Transverse colon (tissue), 4 donors: ENCODE measurements around the gene PDE7B. TPM values are rescaled to one million over a fixed set of nuclear protein-coding genes. Genes with fewer than 3 reads are reported as not detected.

Source experiments
- DNase-seq: peaks from one replicate; pipeline ENCODE4 v3.0.0-alpha.2; 2019
- H3K27ac ChIP-seq, 4 donors: fragments of 200-600 bp; sonication (generic); 2 replicates each; pipeline ENCODE4 v1.5.1; 2016 to 2018; ENCODE audit warnings: inconsistent platforms in 4 of 4
- H3K27me3 ChIP-seq: fragments of 200-600 bp; sonication (generic); 2 replicates; pipeline ENCODE4 v1.5.1; 2017; ENCODE audit warnings: inconsistent platforms
- H3K36me3 ChIP-seq, 4 donors: fragments of 200-600 bp; sonication (generic); 2 replicates each; pipeline ENCODE4 v1.5.1; 2017 to 2019; ENCODE audit warnings: inconsistent platforms in 4 of 4
- H3K4me1 ChIP-seq, 4 donors: fragments of 200-600 bp; sonication (generic); 2 replicates each; pipeline ENCODE4 v1.5.1; 2017 to 2020; ENCODE audit warnings: inconsistent platforms in 4 of 4
- H3K4me3 ChIP-seq, 4 donors: fragments of 200-600 bp; sonication (generic); 1 replicate in 1 of 4; 2 replicates in 3 of 4; pipeline versions ENCODE4 v1.5.1 to v1.6.1; 2017 to 2019; ENCODE audit warnings: inconsistent platforms in 4 of 4
- H3K9me3 ChIP-seq, 2 donors: fragments of 200-600 bp; sonication (generic); 2 replicates each; pipeline ENCODE4 v1.5.1; 2017 to 2019; ENCODE audit warnings: inconsistent platforms in 2 of 2
- EP300 ChIP-seq: sonication (generic); formaldehyde crosslinking; IDR thresholded peaks from one replicate; pipeline ENCODE4 v1.6.1; 2017; ENCODE audit warnings: antibody characterized with exemption, low read depth
- POLR2A ChIP-seq: fragments of 450-650 bp; IDR thresholded peaks from one replicate; pipeline ENCODE4 v1.6.1; 2016; ENCODE audit warnings: antibody characterized with exemption, mild to moderate bottlenecking, moderate library complexity
- POLR2AphosphoS5 ChIP-seq, 3 donors: sonication (generic); formaldehyde crosslinking; IDR thresholded peaks; one replicate each; pipeline ENCODE4 v1.6.1; 2016; ENCODE audit warnings: antibody characterized with exemption in 3 of 3
- WGBS, 2 donors: methylation state at CpG; one replicate each; pipeline ENCODE4 v1.1.5; 2018; ENCODE audit warnings: low coverage in 1 of 2; 5-methylcytosine and 5-hydroxymethylcytosine counted together
- in situ Hi-C, 4 donors: fragments of 200-750 bp; cut with MboI; loops; one replicate each; pipeline versions ENCODE4 v1.15.0 to v1.15.1; 2017; ENCODE audit warnings: low sequenced_read_pairs in 3 of 4, low pct_ligation_motif_present in 1 of 4, low pct_unique_long_range_greater_than_20kb in 1 of 4
- intact Hi-C: fragments of 100-400 bp; cut with DNase I; formaldehyde crosslinking; loops from one replicate; pipeline ENCODE4 v1.15.1; 2023; ENCODE audit warnings: low total_unique reads
- total RNA-seq, 4 donors: library from RNA; depleted of rRNA; stranded (reverse); fragments of >200 nt; gene quantifications; one replicate each; pipeline ENCODE4 v1.1.0, GENCODE V29; 2016
- TF ChIP-seq, protein P1 (sequence below), 5 experiments: fragments of 200-600 bp in 3 of 5; fragments of 450-650 bp in 2 of 5; sonication (generic) in 3 of 5; IDR thresholded peaks; 1 replicate in 2 of 5; 2 replicates in 3 of 5; pipeline ENCODE4 v1.5.1; 2016 to 2017; ENCODE audit warnings: antibody characterized with exemption in 5 of 5, inconsistent platforms in 3 of 5, mild to moderate bottlenecking in 2 of 5, moderate library complexity in 1 of 5

PDE7B gene
- total RNA-seq, 4 donors from 2014 or later, result 0.40 to 2.2 (median 1.4) TPM

- no peaks in the 10 kb centered on the region for H3K36me3 ChIP-seq
- H3K27me3 ChIP-seq, result no peaks in the 10 kb centered on the region
- 71 to 79% methylated on average over 2 to 4 of the region's 4 CpGs for WGBS, 2 donors
- intact Hi-C loops (no loop called here), in situ Hi-C loops (no loop called here)
- H3K9me3 ChIP-seq, result no peaks in the 10 kb centered on the region
- TF ChIP-seq, protein P1, sequence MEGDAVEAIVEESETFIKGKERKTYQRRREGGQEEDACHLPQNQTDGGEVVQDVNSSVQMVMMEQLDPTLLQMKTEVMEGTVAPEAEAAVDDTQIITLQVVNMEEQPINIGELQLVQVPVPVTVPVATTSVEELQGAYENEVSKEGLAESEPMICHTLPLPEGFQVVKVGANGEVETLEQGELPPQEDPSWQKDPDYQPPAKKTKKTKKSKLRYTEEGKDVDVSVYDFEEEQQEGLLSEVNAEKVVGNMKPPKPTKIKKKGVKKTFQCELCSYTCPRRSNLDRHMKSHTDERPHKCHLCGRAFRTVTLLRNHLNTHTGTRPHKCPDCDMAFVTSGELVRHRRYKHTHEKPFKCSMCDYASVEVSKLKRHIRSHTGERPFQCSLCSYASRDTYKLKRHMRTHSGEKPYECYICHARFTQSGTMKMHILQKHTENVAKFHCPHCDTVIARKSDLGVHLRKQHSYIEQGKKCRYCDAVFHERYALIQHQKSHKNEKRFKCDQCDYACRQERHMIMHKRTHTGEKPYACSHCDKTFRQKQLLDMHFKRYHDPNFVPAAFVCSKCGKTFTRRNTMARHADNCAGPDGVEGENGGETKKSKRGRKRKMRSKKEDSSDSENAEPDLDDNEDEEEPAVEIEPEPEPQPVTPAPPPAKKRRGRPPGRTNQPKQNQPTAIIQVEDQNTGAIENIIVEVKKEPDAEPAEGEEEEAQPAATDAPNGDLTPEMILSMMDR (IDR thresholded peaks at IDR 0.05), result no peak
- TF ChIP-seq EP300 (no peak), POLR2A (no peak), POLR2AphosphoS5 (IDR thresholded peaks at IDR 0.05) (no peak)
- DNase-seq, result no peak
- no peaks in the 10 kb centered on the region for H3K4me1 ChIP-seq
- H3K4me3 ChIP-seq, result no peak overlapping the region
- no peak overlapping the region for H3K27ac ChIP-seq
These were observed 139.5 kb downstream of the PDE7B start for GRCh38 chr6:135990855-135991464.

GRCh38 chr6:135992739-135993138 lies 141.2 kb downstream of the PDE7B start:
- DNase-seq, result no peak
- TF ChIP-seq, protein P1 (IDR thresholded peaks at IDR 0.05), result no peak
- no peak for TF ChIP-seq POLR2AphosphoS5 (IDR thresholded peaks at IDR 0.05)
- no peak for TF ChIP-seq EP300
- TF ChIP-seq POLR2A, result no peak
- Histone ChIP-seq H3K9me3 (no peaks in the 10 kb centered on the region), H3K4me3 (no peak overlapping the region), H3K27me3 (no peaks in the 10 kb centered on the region), H3K27ac (no peak overlapping the region), H3K36me3 (no peaks in the 10 kb centered on the region), H3K4me1 (no peaks in the 10 kb centered on the region)
- 65 to 82% methylated on average over 2 of the region's 2 CpGs for WGBS, 2 donors
- in situ Hi-C loops, result no loop called here
- intact Hi-C loops, result no loop called here

GRCh38 chr6:135993361-135993760 lies 141.9 kb downstream of the PDE7B start:
- TF ChIP-seq, protein P1 (IDR thresholded peaks at IDR 0.05), result no peak
- TF ChIP-seq POLR2A, result no peak
- TF ChIP-seq EP300, result no peak
- no peak for TF ChIP-seq POLR2AphosphoS5 (IDR thresholded peaks at IDR 0.05)
- Histone ChIP-seq H3K9me3 (no peaks in the 10 kb centered on the region), H3K27me3 (no peaks in the 10 kb centered on the region), H3K36me3 (no peaks in the 10 kb centered on the region), H3K27ac (no peak overlapping the region), H3K4me3 (no peak overlapping the region), H3K4me1 (no peaks in the 10 kb centered on the region)
- WGBS, 2 donors, result 67 to 74% methylated on average over 1 to 3 of the region's 3 CpGs
- in situ Hi-C loops (no loop called here), intact Hi-C loops (no loop called here)
- no peak for DNase-seq

- no peaks in the 10 kb centered on the region for H3K9me3 ChIP-seq
- no peaks in the 10 kb centered on the region for H3K27me3 ChIP-seq
- H3K27ac ChIP-seq, result no peak overlapping the region
- no peaks in the 10 kb centered on the region for H3K4me1 ChIP-seq
- H3K4me3 ChIP-seq, result no peak overlapping the region
- 73 to 77% methylated on average over 4 to 5 of the region's 5 CpGs for WGBS, 2 donors
- no peaks in the 10 kb centered on the region for H3K36me3 ChIP-seq
- in situ Hi-C loops, result no loop called here
- TF ChIP-seq POLR2A, result no peak
- TF ChIP-seq, protein P1 (IDR thresholded peaks at IDR 0.05), result no peak
- no peak for TF ChIP-seq EP300
- TF ChIP-seq POLR2AphosphoS5 (IDR thresholded peaks at IDR 0.05), result no peak
- DNase-seq, result no peak
- intact Hi-C loops, result no loop called here
These were observed 143.5 kb downstream of the PDE7B start for GRCh38 chr6:135994857-135995544.
